SIG-M5 (cell line): Measurements from ENCODE around the gene RBFOX2.
"Not testable (repeated sequence)": the region's sequence is repeated elsewhere in the genome, so short reads cannot be mapped to it uniquely, and the experiment has no call there.

Experiments used
- DNase-seq: peaks from one replicate; lab custom pipeline; 2025; lab: John Stamatoyannopoulos, UW

The RBFOX2 gene, protein sequence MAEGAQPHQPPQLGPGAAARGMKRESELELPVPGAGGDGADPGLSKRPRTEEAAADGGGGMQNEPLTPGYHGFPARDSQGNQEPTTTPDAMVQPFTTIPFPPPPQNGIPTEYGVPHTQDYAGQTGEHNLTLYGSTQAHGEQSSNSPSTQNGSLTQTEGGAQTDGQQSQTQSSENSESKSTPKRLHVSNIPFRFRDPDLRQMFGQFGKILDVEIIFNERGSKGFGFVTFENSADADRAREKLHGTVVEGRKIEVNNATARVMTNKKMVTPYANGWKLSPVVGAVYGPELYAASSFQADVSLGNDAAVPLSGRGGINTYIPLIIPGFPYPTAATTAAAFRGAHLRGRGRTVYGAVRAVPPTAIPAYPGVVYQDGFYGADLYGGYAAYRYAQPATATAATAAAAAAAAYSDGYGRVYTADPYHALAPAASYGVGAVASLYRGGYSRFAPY

GRCh38 chr22:36028646-36029405 lies at the start of gene RBFOX2:
TSS of gene RBFOX2 (minus strand) at chr22:36028824. CDS start at chr22:36028425, 399 bp downstream.
- no peak for DNase-seq

GRCh38 chr22:36077271-36077670 lies 48.6 kb upstream of the RBFOX2 start:
- no peak for DNase-seq

- DNase-seq: no peak
These were observed 47.1 kb upstream of the RBFOX2 start for GRCh38 chr22:36075724-36076123.

- DNase-seq: no peak
These were observed 46.6 kb upstream of the RBFOX2 start for GRCh38 chr22:36075230-36075629.

GRCh38 chr22:36073476-36073875 lies 44.9 kb upstream of the RBFOX2 start:
- DNase-seq: no peak

- not testable (repeated sequence) for DNase-seq
These were observed 42.0 kb upstream of the RBFOX2 start for GRCh38 chr22:36070645-36071044.

GRCh38 chr22:36069368-36069767 lies 40.7 kb upstream of the RBFOX2 start:
- no peak for DNase-seq

DNA sequence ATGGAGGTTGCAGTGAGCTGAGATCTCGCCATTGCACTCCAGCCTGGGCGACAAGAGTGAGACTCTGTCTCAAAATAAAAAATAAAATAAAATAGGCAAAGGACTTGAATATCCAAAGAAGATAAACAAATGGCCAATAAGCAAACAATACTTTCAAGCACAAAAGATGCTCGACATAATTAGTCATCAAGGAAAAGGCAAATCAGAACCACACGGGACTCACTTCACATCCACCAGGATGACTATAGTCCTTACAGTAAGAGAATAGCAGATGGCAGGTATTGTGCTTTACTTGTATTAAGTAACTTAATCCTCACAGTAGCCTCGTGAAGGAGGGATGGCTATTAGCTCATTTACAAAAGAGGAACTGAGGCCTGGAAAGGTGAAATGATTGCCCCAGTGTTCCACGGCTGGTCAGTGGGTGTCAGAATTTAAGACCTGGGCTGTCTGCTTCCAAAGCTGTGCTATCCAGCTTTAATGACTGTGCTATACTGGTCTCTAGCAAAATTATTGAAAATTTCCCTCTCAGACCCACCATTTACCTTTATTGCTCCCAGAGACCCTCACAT lies 40.2 kb upstream of the RBFOX2 start:
- no peak for DNase-seq

- no peak for DNase-seq
These were observed 38.6 kb upstream of the RBFOX2 start for GRCh38 chr22:36067235-36067558.

DNA sequence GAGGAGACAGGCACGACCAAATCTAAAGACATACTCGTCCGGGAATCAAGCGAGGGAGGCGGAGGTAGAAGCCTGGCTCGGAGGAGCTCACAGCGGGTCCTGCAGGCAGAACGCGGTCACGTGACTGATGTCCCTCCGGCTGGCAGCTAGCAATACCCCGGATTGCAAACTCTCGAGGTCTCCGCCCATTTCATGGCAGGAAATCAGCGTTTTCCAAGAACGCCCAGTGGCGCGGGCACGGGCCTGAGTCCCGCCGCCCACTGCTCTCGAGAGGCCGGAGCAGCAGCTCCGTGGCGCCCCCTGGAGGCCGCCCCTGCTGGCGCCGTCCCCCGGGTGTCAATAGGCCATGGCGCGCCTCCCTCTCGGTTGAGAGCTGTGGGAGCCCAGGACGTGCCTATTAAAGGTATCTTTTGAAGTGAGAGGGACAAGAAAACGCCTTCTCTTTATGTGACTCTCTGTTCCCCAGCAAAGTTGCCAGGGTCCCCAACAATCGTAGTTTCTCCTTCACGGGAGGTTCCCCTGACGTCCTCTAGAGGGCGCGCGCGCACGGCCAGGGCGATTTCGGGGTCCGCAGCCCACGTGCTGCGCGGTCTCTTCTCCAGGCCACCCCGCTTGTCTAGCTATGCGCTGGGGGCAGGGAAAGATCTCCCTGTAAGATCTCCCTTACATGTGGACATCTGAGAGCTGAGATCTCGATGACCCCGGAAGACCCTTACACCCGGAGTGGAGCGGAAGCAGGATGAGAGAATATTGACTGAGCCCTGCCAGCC lies 37.3 kb upstream of the RBFOX2 start:
- no peak for DNase-seq

GRCh38 chr22:36065462-36065774 lies 36.8 kb upstream of the RBFOX2 start:
- DNase-seq: no peak

DNA sequence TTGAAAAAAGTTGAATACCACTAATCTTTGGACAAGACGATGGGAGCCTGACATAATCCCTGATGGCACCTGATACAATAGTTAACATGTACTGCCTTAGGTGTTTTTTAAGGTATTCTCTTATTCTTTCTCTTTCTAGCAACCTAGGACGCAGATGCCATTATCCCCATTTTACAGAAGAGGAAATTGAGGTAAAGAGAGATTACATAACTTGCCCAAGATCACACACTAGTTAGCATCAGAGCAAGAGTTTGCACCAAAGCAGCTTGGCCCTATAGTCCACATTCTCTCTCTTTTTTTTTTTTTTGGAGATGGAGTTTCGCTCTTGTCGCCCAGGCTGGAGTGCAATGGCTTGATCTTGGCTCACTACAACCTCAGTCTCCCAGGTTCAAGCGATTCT lies 35.7 kb upstream of the RBFOX2 start:
- no peak for DNase-seq

DNA sequence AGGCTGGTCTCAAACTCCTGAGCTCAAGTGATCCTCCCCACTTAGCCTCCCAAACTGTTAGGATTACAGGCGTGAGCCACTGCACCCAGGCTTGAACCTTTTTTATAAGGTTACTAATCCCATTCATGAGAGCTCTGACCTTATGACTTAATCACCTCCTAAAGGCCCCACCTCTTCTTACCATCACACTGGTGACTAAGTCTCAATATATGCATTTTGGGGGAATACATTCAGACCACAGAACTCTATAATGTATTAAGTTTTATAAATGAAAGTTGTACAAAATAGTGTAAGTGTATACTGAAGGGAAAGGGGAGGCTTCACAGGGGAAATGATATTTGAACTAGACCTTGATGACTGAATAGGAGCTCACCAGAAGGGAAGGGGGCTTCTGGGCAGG lies 28.4 kb upstream of the RBFOX2 start:
- DNase-seq: no peak

- DNase-seq: no peak
These were observed 27.0 kb upstream of the RBFOX2 start for GRCh38 chr22:36055376-36056295.

DNA sequence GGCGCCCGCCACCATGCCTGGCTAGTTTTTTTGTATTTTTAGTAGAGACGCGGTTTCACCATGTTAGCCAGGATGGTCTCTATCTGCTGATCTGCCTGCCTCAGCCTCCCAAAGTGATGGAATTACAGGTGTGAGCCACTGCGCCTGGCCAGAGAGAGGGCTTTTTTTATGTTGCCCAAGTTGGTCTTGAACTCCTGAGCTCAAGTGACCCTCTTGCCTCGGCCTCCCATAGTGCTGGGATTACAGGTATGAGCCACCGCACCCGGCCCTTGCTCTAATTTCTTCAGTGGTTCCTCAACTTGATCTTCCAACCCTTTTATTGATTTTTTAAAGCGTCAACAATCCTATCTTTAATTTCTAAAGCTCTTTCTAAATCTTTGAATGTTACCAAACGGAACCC lies 25.8 kb upstream of the RBFOX2 start:
- not testable (repeated sequence) for DNase-seq

DNA sequence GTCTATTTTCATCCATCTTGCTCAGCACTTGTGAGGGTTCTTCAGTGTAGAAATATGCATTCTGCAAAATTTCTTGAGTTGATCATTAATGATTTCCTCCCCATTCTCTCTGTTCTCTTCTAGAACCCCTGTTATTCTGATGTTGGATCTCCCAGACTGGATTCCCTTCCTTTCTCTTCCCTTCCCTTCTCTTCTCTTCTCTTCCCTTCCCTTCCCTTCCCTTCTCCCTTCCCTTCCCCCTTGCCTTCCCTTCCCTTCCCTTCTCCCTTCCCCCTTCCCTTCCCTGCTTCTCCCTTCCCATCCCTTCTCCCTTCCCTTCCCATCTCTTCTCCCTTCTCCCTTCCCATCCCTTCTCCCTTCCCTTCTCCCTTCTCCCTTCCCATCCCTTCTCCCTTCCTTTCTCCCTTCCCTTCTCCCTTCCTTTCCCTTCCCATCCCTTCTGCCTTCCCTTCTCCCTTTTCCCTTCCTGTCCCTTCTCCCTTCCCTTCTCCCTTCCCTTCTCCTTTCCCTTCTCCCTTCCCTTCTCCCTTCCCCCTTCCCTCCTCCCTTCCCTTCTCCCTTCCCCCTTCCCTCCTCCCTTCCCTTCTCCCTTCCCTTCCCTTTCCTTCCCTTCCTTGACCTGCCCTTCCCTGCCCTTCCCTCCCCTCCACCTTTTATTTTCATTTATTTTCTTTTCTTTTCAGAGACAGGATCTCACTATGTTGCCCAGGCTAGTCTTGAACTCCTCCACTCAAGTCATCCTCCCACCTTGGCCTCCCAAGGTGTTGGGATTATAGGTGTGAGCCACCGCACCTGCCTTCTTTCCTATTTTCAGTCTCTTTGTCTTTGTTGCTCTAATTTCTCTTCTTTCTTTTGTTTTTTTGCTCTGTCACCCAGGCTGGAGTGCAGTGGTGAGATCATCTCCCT lies 24.9 kb upstream of the RBFOX2 start:
- DNase-seq: no peak

- DNase-seq: no peak
These were observed 23.9 kb upstream of the RBFOX2 start for GRCh38 chr22:36052505-36052941.

GRCh38 chr22:36049678-36049997 lies 21.0 kb upstream of the RBFOX2 start:
- no peak for DNase-seq

- no peak for DNase-seq
These were observed 20.5 kb upstream of the RBFOX2 start for GRCh38 chr22:36048911-36049677.

GRCh38 chr22:36044517-36044916 lies 15.9 kb upstream of the RBFOX2 start:
- not testable (repeated sequence) for DNase-seq
